HG02852 (cell line): Measurements from ENCODE around the gene LRCH4.

ENCODE experiments used
- ATAC-seq: cut with Tn5 transposase; IDR thresholded peaks from one replicate; pipeline ENCODE4 v1.9.1; 2021; ENCODE audit warnings: mild to moderate bottlenecking, moderate library complexity; ENCODE audit not compliant: unreplicated experiment

LRCH4 gene, protein sequence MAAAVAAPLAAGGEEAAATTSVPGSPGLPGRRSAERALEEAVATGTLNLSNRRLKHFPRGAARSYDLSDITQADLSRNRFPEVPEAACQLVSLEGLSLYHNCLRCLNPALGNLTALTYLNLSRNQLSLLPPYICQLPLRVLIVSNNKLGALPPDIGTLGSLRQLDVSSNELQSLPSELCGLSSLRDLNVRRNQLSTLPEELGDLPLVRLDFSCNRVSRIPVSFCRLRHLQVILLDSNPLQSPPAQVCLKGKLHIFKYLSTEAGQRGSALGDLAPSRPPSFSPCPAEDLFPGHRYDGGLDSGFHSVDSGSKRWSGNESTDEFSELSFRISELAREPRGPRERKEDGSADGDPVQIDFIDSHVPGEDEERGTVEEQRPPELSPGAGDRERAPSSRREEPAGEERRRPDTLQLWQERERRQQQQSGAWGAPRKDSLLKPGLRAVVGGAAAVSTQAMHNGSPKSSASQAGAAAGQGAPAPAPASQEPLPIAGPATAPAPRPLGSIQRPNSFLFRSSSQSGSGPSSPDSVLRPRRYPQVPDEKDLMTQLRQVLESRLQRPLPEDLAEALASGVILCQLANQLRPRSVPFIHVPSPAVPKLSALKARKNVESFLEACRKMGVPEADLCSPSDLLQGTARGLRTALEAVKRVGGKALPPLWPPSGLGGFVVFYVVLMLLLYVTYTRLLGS

DNA sequence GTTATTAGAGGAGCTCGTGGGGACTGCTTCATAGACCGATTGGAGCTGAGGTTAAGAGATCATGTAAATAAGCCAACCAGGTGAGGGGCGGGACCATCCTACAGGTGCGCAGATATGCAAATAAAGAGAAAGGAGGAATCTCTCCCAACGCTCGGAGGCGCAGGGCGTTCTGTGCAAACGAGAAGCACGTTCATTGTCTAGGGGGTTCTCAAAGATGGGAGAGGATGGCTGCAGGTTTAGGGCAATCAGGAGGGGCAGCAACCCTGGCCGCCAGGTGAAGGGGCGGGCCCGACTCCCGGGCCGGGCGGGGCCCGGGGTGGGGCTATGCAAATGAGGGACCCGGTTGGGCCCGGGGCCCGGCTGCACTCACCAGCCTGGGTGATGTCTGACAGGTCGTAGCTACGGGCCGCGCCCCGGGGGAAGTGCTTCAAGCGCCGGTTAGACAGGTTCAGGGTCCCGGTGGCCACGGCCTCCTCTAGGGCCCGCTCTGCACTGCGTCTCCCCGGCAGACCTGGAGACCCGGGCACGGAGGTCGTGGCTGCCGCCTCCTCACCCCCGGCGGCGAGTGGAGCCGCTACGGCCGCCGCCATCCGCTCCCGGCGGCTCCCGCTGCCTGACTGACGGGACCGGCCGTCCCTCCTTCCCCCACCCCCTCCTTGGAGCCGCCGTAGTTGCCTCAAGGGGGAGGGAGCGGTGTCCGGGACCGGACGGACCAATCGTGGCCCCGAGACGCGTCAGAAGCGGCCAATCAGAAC lies at the start of gene LRCH4:
TSS of gene LRCH4 (minus strand) at position 619 of the 755 bp plus-strand sequence. CDS start at position 590, 29 bp downstream.
- ATAC-seq: peak; percentile 21

DNA sequence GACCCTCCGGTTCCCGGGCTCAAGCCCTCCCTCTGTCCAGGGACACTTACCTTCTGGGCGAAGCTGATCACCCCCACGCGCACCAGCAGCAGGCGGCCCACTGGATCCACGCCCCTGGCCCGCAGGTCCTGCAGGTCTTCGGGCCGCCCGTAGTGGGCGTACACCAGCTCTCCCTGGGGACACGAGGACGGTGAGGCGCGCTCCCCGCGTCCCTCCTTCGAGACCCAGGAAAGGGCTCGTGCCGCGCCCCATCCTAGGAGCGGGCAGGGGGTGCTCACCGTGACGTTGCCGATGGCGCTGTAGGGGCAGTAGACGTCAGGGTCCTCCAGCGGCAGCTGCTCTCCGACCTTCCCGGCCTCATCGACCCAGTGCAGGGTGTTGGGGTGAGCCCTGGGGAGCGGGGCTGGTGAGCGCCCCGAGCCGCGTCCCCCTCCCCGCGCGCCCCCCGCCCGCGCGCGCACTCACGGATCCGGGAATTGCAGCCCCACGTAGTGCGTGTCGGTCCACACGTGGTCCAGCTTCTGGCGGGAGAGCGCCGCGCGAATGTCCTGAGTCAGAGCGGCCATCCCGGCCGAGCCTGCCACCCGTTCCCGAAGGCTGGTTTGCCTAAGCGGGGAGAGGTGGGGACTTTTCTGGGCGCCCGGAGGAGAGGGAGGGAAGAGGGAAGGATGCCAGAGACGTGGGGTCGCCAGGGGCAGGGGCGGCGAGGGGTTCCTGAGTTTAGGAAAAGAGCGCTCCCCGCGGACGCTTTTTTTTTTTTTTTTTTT lies 47.2 kb upstream of the LRCH4 start:
- peak; percentile 58 for ATAC-seq

DNA sequence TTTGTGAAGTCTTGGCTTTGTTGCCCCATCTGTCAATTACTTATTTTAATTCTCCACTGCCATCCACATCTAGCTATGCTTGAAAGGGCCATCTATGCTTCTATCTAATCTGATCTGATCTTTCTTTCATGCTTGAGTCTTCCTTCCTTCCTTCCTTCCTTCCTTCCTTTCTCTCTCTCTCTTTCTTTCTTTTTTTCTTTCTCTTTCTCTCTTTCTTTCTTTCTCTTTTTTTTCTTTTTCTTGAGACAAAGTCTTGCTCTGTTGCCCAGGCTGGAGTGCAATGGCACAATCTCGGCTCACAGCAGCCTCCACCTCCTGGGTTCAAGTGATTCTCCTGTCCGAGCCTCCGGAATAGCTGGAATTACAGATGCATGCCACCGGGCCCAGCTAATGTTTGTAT lies 44.1 kb upstream of the LRCH4 start:
- ATAC-seq: no peak

DNA sequence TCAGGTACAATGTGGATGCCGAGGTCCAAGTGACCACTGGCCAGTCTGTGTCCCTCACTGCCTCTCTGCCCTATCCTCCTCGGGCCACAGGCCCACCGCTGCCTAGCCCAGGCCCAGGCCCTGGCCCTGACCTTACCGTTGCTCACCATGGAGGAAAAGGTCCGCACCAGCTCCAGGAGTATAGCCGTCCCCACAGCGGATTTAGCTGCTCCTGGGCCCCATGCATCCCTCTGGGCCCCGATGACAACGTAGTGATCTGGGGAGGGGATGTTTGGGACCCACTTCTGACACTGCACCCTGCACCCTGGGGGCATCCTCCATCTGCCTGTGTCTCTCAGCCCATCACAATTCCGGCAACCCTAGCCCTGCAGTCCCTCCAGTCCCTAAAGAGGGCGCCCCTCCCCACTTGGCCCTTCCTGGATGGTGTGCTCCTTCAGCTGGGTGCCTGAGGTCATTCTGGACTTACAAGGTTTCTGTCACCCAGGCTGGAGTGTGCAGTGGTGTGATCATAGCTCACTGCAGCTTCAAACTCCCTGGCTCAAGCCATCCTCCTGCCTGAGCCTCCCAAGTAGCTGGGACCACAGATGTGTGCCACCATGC lies 43.3 kb upstream of the LRCH4 start:
- ATAC-seq: no peak

DNA sequence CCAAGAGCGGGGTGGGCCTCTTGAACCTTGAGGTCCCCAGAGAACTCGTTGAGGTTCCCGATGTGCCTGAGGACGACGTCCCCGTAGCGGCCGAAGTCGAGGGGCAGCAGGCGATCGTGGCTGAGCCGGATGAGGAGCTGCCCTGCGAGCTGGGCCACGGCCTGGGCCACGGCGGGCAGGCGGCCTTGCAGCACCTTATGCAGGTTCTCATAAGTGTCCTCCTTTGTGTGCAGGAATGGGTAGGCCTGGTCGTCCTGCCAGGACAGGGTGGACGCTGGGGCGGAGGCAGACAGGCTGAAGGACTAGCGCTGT lies 41.3 kb upstream of the LRCH4 start:
- no peak for ATAC-seq

DNA sequence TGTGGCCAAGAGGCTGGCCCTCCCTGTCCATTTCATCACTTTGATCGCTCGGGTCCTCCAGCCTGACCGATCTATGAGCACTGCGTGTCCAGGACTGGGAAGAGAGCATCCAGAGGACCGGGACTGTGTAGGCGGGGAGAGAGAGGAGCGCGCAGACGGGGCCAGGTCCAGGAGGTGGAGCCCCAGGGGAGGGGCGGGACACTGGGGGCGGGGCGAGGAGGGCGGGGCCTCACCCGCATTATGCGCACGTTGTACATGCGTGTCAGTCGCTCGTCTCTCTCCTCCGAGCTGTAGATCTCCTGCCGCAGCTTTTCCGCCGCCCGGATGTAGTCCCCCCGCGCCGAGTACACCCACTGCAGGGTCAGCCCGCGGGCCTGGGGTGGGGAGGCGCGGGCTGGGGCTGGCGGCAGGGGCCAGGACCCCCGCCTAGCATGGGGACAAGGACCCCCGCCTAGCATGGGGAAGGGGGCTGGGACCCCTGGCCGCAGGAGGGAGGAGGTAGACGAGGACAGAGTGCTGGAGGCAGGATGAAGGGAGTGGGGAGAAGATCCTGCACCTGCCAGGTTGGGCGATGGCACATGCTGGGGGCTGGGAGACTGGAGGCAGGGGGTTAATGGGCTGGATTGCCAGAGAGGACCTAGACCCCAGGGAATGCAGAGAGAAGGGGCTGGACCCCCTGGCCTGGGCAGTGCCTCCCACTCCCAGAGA lies 40.8 kb upstream of the LRCH4 start:
- peak; percentile 88 for ATAC-seq

DNA sequence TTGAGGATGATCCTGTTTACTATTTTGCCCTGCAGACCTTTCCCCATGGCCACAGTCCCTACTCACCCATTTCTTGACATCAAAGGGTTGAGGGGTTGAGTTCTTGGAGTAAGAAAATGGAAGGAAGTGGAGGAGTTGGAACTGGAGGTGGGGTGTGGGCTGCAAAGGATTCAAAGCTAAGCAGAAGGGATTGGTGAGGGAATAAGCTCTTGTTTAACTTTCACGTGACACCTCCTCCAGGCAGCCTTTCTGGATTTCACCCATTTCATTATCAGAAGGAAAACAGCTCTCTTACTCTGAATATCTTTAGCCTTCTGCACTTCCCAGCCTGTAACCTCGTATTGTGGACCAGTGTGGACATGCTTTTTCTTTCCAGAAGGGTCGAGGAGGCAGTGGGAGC lies 40.1 kb upstream of the LRCH4 start:
- no peak for ATAC-seq

DNA sequence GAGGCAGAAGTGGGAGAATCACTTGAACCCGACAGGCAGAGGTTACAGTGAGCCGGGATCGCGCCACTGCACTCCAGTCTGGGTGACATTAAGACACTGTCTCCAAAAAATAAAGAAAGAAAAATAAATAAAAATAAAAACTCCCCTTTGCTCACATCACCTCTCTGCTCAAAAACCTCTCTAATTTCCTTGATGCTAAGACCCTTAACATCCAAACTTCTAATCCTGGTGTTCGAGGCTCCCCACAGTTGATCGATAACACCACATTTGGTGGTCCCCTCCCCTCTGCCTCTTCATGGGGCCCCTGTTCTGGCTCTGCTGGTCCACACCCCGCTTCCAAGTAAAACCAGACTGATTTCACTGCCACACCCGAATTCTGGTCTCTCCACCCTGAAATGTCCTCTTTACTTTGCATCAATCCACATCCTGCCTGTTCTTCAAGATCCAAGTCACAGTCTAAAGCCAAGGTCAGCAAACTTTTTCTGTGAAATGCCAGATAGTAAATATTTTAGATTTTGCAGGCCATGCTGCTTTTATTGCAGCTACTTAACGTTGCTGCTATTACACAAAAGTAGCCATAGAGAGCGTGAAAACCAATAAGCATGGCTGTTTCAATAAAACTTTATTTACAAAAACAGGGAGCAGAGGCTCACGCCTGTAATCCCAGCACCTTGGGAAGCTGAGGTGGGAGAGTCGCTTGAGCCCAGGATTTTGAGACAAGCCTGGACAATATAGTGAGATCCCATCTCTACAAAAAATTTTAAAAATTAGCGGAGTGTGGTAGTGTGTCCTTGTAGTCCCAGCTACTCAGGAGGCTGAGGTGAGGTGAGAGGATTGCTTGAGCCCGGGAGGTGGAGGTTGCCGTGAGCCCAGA lies 38.3 kb upstream of the LRCH4 start:
- ATAC-seq: no peak

DNA sequence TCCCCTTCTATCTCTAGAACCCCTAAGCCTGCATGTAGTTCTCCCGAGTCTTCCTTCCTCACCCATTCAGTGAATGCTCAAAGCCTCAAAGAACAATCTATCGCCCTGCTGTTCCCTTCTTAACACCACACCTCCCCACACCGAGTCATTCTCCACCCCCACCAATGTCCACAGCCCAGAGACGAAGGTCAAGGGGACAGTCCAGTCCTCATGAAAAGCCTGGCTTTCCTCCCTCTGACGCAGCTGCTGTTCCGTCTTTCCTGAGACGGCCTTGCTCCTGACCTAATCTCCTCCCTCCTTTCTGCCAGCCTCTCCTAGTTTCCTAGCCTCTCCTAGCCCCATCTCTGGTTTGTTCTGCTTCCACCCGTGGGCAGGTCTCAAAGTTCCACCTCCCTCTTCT lies 35.6 kb upstream of the LRCH4 start:
- no peak for ATAC-seq

DNA sequence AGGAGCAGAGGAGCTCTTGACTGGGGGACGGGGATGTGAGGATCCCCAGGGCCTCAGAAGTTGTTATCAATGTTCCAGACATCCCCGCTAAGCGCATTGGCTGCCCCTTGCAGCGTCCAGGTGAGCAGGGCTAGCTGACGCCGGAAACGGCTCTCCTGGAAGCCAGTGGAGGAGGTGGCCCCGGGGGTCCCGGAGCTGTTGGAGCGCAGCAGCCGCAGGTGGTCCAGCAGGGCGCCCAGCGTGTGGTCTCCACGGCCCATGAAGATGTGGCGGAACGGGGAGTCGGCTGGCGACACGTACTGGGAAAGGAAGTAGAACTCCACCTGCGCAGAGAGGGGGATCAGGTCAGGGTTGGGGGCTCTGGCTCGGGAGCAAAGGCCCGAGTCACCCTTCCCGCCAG lies 34.9 kb upstream of the LRCH4 start:
- no peak for ATAC-seq

DNA sequence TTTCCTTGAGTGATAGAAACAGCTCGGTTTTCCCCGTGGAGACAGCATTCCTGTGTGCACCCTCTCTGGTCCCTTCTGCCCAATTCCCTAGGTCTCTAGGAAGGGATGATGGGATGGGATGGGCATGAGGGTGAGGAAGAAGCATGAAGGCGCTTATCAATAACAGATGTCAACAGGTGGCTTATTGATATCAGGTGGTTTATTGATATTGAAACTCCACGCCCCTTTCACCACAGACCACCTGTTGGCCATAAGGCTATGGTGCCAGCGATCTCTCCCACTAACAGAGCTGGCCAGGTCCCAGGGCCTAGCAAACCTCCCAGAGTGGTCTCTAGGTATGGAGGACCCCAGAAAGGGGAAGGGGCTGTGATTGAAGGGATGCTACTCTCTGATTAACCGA lies 34.3 kb upstream of the LRCH4 start:
- ATAC-seq: no peak

DNA sequence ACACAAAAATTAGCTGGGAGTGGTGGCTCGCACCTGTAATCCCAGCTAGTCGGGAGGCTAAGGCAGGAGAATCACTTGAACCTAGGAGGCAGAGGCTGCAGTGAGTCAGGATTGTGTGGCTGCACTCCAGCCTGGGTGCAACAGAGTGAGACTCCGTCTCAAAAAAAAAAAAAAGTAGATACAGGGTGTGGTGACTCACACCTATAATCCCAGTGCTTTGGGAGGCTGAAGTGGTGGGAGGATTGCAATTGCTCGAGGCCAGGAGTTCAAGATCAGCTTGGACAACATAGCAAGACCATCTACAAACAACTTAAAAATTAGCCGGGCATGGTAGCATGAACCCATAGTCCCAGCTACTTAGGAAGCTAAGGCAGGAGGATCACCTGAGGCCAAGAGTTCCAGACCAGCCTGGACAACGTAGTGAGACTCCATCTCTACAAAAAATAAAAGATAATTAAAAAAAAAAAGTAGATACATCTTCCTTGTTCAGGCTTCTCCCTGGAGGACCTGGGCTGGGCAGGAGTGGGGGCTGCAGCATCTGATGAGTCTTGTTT lies 28.5 kb upstream of the LRCH4 start:
- ATAC-seq: no peak

DNA sequence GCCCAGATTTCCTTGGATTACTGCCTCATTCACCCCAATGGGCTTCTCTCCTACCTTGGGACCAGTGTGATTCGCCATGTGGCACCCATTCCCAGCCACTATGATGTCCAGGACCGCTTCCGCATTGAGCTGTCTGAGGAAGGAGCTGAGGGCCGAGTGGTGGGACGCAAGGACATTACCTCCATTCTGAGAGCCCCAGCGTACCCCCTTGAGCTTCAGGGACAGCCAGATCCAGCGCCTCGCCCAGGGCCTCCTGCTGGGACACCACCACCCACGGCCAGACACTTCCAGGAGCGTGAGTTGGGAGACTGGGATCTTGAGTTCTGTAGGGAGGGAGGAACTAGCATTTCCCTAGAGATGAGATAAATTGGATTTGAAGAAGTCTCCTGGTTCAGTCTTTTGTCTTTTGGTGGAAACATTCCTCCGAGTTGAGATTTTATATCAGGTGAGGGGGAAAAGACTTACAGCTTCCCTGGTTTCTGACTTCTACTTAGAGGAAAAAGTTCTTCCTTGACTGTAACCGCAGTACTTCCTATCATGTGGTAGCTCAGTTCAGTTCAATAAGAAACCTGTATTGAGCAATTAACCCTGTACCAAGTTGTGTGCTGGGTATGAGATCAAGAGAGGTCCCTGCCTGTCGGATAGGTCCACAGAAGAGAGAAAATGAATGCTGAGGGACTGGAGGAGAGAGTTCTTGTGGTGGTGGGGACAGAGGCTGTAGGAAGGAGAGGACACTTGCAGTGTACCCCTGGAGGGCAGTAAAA lies 27.7 kb upstream of the LRCH4 start:
- no peak for ATAC-seq

DNA sequence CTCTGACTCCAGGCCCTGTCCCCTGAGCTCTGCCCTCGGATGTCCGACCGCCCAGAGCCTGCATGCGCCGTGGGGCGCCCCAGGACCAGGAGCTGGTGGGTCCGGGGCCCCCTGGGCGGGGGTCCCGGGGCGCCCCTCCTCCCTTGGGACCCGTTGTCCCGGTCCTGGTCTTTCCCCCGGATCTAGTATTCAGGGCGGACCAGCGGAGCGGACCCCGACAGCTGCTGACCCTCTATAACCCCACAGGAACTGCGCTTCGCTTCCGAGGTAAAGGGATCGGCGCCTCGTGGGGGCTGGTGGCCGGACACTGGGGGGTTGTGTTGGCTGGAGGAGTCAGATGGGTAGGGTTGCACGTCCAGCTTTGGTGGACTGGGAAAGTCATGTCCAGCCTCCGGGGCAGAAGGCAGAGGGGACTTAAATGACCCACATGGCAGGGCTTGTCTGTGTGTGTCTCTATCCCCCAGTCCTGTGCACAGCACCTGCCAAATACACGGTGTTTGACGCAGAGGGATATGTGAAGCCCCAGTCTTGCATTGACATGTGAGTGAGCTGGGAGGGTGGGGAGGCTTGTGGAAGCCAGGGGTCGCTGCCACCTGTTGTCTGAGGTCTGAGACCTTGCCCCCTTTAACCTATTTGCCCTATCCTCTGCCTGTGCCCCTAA lies 26.9 kb upstream of the LRCH4 start:
- ATAC-seq: peak; percentile 3

DNA sequence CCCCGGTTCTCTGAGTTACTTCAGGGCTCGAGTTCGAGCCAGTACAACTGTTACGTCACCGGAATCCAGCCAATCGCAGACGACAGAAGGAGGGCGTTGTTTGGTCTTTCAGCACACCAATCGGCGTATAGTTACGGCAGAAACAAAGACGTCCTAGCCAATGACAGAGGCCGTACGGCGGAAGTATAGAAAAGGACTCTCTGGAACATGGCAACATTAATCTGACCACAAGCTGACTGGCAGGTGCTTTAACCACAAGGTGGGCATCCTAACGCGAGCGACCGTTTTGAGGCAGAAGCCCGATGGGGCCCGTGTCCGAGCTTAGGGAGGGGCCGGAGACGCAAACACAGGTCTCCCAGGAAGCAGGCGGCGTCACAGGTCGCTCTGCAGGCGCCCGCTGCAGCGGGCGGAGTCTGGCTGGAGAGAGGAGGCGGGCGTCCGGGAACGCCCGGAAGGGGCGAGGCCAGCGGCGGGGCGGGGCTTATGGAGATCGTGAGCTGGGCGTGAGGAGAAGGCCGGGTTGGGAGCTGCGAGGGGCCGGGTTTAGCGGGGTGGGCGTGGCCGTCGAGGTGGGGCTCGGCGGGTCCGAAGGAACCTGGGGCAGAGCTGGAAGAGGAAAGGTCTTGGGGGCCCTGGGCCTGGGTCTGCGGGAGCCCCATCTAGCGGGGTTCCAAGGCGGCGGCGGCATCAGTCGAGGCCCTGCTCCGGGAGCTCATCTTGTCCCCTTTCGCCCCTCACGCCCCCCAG lies 26.2 kb upstream of the LRCH4 start, which contains the start of gene MOSPD3:
TSS of gene MOSPD3 (plus strand) at position 558 of the 747 bp plus-strand sequence. CDS start 252 bp downstream, outside the sequence.
- ATAC-seq: peak; percentile 91

DNA sequence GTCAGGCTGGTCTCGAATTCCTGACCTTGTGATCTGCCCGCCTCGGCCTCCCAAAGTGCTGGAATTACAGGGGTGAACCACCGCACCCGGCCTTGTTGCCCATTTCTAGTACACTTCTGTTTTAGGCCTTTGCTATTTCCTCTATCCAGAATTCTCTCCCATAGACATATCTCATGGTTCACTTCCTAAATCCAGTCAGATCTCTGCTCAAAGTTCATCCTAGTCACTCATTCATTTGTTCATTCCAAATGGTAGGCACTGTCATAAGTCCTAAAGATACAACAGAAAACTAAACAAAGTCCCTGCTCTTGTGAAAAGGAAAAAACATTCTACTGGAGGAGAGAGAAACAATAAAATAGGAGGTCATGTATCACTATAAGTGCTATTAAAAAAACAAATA lies 24.0 kb upstream of the LRCH4 start:
- no peak for ATAC-seq

DNA sequence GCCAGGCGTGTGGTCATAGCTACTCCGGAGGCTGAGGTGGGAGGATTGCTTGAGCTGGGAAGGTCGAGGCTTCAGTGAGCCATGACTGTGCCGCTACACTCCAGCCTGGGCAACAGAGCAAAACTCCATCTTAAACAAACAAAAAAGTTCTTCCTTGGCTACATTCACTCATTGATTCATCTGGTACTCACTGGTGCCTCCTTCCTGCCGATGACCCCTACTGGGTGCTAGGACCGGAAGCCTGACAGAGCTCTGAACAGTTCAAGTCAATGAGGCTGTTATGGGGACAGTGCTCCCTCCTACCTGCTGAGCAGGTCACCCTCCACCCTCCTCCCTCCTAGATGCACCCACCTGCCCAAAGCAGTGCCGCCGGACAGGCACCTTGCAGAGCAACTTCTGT lies 21.2 kb upstream of the LRCH4 start:
- ATAC-seq: no peak
